Lung (tissue), 12 donors: ENCODE results near the gene FNIP2. TPM values are rescaled to one million over a fixed set of nuclear protein-coding genes. Genes with fewer than 3 reads are reported as not detected.
"Not testable (repeated sequence)": the region's sequence is repeated elsewhere in the genome, so short reads cannot be mapped to it uniquely, and the experiment has no call there.

Source experiments
- ATAC-seq: fragments of 200-7000 bp; cut with Tn5 transposase; one replicate; pipeline ENCODE4 v1.9.1; 2020; ENCODE audit warnings: moderate number of reproducible peaks; ENCODE audit not compliant: insufficient read depth, low FRiP score
- DNase-seq, 3 donors: peaks; one replicate each; pipeline ENCODE4 v3.0.0-alpha.2; 2013 to 2017
- H3K27ac ChIP-seq, 2 donors: one replicate each; pipeline ENCODE4 v1.5.1; 2013; ENCODE audit warnings: mild to moderate bottlenecking in 2 of 2, moderate library complexity in 2 of 2, control low read depth in 1 of 2, inconsistent platforms in 1 of 2, low read depth in 1 of 2, low read length in 1 of 2
- H3K27me3 ChIP-seq, 3 donors: one replicate each; pipeline ENCODE4 v1.5.1; 2013; ENCODE audit warnings: low read length in 2 of 3; ENCODE audit not compliant: control insufficient read depth in 3 of 3, insufficient read depth in 3 of 3
- H3K36me3 ChIP-seq, 4 donors: one replicate each; pipeline ENCODE4 v1.5.1; 2013; ENCODE audit warnings: low read length in 4 of 4, mild to moderate bottlenecking in 1 of 4, moderate library complexity in 1 of 4; ENCODE audit not compliant: control insufficient read depth in 4 of 4, insufficient read depth in 4 of 4
- H3K4me1 ChIP-seq, 5 donors: one replicate each; pipeline ENCODE4 v1.5.1; 2013; ENCODE audit warnings: low read length in 5 of 5, mild to moderate bottlenecking in 2 of 5, moderate library complexity in 1 of 5; ENCODE audit not compliant: control insufficient read depth in 5 of 5, insufficient read depth in 5 of 5
- H3K4me3 ChIP-seq: one replicate; pipeline ENCODE4 v1.5.1; 2013; ENCODE audit warnings: mild to moderate bottlenecking, control low read depth, moderate library complexity
- H3K9ac ChIP-seq, 2 donors: one replicate each; pipeline ENCODE4 v1.5.1; 2013; ENCODE audit warnings: low read length in 2 of 2, control low read depth in 1 of 2; ENCODE audit not compliant: insufficient read depth in 1 of 2
- H3K9me3 ChIP-seq, 4 donors: one replicate each; pipeline ENCODE4 v1.5.1; 2013; ENCODE audit warnings: low read length in 3 of 4, mild to moderate bottlenecking in 1 of 4, moderate library complexity in 1 of 4; ENCODE audit not compliant: control insufficient read depth in 4 of 4, insufficient read depth in 3 of 4
- CTCF ChIP-seq: IDR thresholded peaks from 2 replicates; pipeline ENCODE4 v1.5.1; 2012; ENCODE audit warnings: mild to moderate bottlenecking; ENCODE audit errors: control extremely low read depth, extremely low read depth
- WGBS, 2 donors: extraction: QIAGEN DNeasy Blood & Tissue Kit; methylation state at CpG; one replicate each; pipeline ENCODE4 v1.1.7; 2013; 5-methylcytosine and 5-hydroxymethylcytosine counted together
- polyA plus RNA-seq, 2 donors: library from polyadenylated mRNA; stranded (reverse); fragments of 200-250 nt; gene quantifications; one replicate each; pipeline ENCODE4 v1.2.1, GENCODE V29; 2013
- total RNA-seq, 2 donors: library from RNA; depleted of rRNA in 1 of 2; stranded (reverse); fragments of >200 nt in 1 of 2; gene quantifications; one replicate each; pipeline ENCODE4 v1.2.1, GENCODE V29; 2014 to 2021
- donor health status: control.
- donor health status: control.
- donor health status: Bipolar disorder and iron deficiency.
- donor health status: healthy.
- donor health status: DM: yes; HTN: yes; CAD: no.

The FNIP2 gene
- total and polyA plus RNA-seq, 4 donors, result 12.1 to 150 (median 44.6) TPM

DNA sequence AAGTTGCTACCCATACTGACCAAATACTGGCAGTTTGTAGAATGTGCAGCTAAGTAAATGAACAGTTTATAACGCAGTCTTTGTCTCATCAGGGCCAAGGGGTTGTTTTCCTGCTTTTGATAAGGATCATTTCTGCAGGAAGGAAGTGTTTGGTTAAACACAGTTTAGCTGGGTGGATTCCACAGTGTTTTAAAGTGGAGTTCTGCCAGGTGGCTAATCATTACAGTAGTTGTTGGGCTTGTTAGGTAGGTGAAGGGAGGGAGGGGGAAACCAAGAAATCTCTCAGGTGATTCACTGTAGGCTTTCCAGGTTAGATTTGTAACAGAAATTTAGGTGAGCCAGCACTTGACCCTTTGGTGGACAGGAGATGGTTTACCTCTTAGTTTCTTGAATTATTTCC is 58.1 kb downstream of the FNIP2 start:
- ATAC-seq (peak; percentile 66), DNase-seq (peak; percentile 67 to 88 (median 73))
- Histone ChIP-seq H3K4me1 (peaks cover 6 to 39% (median 24%) of the 10 kb centered on the region in 5 donors), H3K4me3 (no peak overlapping the region), H3K27me3 (no peaks in the 10 kb centered on the region), H3K9me3 (no peaks in the 10 kb centered on the region), H3K9ac (no peak overlapping the region), H3K36me3 (peaks cover 0 to 7% (median 2%) of the 10 kb centered on the region in 4 donors), H3K27ac (peak overlapping the region; percentile 50 to 70)
- 20 to 33% methylated on average over 1 of the region's 1 CpG for WGBS, 2 donors
- TF ChIP-seq CTCF, result no peak

- TF ChIP-seq CTCF, result no peak
- Histone ChIP-seq H3K27me3 (no peaks in the 10 kb centered on the region), H3K27ac (peak overlapping the region; percentile 50 to 70), H3K9ac (no peak overlapping the region), H3K36me3 (peaks cover 0 to 10% (median 4%) of the 10 kb centered on the region in 4 donors), H3K4me1 (peaks cover 6 to 33% (median 24%) of the 10 kb centered on the region in 5 donors), H3K9me3 (no peaks in the 10 kb centered on the region), H3K4me3 (no peak overlapping the region)
- DNase-seq (peak; percentile 36 to 76 (median 46)), ATAC-seq (peak; percentile 60)
- 52 to 64% methylated on average over 5 of the region's 5 CpGs for WGBS, 2 donors
Measured at GRCh38 chr4:158827543-158827981, 58.7 kb downstream of the FNIP2 start.

DNA sequence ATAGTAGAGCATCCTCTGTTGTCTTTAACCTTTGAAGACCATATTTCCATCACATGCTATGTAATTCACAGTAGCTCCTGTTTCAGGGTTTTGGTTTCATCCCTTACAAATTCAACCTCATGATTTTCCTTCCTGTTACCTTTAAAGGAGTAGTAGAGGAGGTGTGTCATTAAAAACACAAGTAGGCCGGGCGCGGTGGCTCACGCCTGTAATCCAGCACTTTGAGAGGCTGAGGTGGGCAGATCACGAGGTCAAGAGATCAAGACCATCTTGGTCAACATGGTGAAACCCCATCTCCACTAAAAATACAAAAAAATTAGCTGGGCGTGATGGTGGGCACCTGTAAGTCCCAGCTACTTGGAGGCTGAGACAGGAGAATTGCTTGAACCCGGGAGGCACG is 59.3 kb downstream of the FNIP2 start:
- Histone ChIP-seq H3K4me1 (peaks cover 6 to 33% (median 24%) of the 10 kb centered on the region in 5 donors), H3K27ac (peak overlapping the region in 1 of 2 donors; percentile 11)
- not testable (repeated sequence) for H3K36me3 ChIP-seq, H3K9ac ChIP-seq, H3K27me3 ChIP-seq, DNase-seq, H3K9me3 ChIP-seq, H3K4me3 ChIP-seq, ATAC-seq
- 85 to 86% methylated on average over 8 of the region's 8 CpGs for WGBS, 2 donors

DNA sequence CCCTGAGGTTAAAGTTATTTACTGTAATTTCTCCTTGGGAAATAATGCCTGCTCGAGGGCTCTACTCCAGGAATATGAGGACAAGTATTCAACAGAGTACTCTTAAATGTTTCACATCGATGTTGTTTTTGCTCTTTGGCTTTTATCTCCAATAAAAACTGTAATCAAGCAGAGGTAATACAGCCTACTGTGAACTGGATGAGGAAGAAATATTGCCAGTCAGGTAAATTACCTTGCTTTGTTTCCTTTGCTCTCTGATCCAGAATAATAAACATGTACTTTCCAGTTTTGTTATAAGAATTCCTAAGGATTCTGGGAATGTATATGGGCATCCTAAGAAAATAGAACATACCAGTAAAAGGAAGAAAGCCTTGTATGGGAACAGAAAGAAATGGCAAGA is 60.4 kb downstream of the FNIP2 start:
- Histone ChIP-seq H3K9ac (no peak overlapping the region), H3K9me3 (no peaks in the 10 kb centered on the region), H3K4me3 (no peak overlapping the region), H3K27ac (no peak overlapping the region), H3K36me3 (peaks cover 0 to 16% (median 4%) of the 10 kb centered on the region in 4 donors), H3K4me1 (peaks cover 6 to 33% (median 27%) of the 10 kb centered on the region in 5 donors), H3K27me3 (no peaks in the 10 kb centered on the region)
- 65 to 93% methylated on average over 2 of the region's 2 CpGs for WGBS, 2 donors
- ATAC-seq, result no peak
- no peak for TF ChIP-seq CTCF
- no peak for DNase-seq
